GM19397 (cell line): ENCODE measurements around the gene ARHGEF37.

ENCODE experiments used
- ATAC-seq: cut with Tn5 transposase; IDR thresholded peaks from one replicate; pipeline ENCODE4 v1.9.1; 2021; ENCODE audit warnings: mild to moderate bottlenecking, moderate library complexity; ENCODE audit not compliant: unreplicated experiment

ARHGEF37 gene

DNA sequence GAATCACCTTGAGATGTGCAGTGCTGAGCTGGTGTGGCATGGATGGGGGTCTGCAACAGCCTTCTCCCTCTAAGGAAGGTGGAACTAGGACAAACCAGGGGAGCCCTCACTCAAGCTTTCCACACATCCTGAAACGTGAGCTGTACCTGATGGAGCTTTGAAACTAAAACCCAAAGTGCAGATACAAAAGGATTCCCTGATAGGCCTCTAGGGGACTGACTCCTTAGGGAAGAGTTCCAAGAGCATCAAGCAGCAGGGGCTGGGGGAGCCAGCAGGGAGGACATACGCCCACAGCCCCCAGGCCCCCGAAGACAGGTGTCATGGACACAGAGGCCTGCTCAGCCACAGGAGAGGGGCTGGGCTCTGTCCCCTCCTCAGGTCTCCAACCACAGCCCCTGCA, 17.7 kb downstream of the ARHGEF37 start:
- no peak for ATAC-seq

DNA sequence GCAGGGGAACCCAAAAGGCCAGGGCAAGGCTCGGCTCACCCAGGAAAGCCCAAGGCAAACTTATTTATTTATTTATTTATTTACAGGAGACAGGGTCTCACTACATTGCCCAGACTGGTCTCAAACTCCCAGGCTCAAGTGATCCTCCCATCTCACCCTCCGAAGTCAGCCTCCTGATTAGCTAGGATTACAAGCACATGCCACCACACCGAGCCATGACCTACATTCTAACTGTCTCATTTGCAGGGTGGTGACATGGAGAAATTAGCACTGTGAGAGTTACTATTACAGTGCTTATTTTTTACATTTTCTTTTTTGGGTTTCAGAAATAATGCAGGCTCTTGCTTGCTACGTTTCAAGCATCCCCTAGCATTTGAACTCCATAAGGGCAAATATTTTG, 18.1 kb downstream of the ARHGEF37 start:
- no peak for ATAC-seq

DNA sequence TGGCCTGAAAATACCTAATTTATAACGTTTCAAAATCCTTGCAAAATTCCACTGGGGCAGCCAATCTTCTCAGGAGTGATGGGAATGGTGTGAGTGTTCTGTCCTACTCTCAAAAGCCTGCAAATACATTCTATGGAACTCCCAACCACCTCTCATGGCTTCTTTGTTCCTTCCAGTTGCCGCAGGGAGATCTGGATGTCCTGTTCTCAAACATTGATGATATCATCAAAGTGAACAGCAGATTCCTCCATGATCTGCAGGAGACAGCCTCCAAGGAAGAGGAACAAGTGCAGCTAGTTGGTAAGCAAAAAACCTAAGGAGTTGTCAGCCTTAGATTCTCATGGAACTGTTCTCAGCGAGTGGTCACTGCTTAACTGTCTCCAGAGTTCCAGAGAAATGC, 19.6 kb downstream of the ARHGEF37 start:
- ATAC-seq = no peak

DNA sequence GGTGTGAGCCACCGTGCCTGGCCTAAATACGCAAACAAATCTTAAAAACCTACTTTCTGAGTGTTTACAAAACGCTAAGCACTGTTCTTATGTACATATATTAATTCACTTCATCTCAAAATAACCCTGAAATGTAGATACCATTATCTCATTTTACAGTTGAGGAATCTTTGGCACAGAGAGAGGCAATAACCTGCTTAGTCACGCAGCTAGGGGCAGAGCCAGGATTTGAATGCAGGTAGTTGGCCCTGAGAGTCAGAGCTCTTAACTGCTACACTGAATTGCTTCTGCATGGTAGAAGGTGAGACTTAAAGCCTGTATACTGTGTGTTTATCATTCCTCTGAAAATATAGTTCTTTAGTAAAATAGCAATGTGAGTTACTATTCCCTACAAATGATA, 21.9 kb downstream of the ARHGEF37 start:
- ATAC-seq = no peak

DNA sequence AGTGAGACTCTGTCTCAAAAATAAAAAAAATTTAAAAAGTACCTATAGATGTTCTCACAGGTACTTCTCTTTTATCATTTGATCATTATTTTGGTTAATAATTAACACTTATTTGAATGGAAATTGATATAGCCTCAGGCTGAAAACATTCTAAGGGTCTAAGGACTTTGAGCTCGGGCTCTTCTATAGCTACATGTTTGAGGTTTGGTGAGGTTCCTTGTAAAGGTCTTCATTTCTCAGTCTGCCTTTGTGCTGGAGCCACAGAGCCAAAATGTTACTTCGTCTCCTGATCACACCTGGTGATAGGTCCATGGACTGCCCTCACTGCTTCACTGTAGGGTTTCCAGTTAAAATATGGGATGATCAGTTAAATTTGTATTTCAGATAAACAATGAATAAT, 22.6 kb downstream of the ARHGEF37 start:
- no peak for ATAC-seq

DNA sequence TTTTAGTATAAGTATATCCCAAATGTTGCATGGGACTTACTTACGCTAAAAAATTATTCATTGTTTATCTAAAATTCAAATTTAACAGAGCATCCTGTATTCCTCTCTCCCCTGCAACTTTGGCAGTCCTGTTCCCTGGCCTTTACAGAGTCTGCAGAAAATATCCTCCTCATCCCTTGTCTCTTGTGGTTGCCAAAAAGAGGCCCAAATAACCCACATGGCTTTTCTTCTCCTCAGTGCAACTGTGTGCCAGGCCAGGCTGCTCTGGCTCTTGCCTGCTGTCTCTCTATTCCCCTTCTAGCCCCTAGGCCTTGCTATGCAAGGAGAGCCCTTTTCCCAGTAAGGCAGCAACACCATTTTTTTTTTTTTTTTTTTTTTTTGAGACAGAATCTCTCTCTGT, 23.0 kb downstream of the ARHGEF37 start:
- ATAC-seq = no peak

DNA sequence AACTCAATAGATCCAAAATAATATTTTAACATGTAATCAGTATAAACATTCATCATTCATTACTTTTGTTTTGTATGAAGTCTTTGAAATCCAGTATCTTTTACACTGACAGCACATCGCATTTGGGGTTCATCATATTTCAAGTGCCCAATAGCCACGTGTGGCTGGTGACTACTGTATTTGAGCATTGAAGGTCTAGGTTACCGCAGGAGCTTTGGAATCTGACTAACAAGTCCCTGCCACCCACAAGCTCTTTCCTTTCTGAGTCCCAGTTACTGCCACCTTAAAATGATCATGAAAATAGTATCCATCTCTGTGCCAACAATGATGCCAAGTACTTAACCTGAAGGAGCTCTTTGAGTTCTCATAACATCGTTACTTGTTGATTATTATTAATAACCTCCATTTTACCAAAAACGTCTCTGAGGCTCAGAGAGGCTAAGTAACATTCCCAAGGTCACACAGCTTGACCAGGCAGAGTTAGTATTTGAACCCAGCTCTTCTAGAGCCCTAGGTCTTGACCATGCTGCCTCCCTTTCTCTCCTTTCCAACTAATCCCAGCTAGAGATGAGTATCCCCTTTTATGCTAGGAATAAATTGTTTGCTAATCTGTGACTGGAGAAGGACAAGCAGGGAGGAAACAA, 24.2 kb downstream of the ARHGEF37 start:
- no peak for ATAC-seq

DNA sequence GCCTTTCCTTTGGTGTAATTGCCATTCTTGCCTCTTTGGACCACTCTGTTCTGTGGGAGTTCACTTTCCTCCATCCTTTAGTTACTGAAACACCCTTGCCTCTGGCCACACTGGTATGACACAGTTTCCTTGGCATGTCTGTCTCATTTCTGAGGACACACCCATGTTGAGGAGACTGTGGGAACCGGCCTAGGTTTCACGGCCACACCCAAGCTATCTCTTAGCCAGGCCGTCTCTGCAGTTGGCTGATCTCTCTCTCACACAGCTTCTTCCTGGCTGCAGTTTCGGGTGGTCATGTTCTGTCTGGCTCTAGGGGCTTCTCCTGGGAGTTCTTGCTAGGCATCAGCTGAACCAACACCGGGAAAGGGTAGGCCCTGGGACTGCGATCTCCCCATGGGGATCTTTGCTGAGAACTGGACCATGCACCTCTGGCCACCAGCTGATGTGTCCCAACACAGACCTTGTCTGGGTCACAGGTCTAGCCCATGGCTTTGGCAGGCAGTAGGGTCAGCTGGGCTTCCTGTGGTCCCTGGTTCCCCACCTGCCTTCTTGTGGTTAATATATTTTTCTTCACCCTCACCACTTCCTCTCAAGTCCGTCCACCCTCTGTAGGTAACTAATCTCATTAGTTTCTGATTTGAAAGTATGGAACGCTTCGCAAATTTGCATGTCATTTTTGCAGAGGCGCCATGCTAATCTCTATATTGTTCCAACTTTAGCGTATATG, 24.9 kb downstream of the ARHGEF37 start:
- ATAC-seq = peak; percentile 94

DNA sequence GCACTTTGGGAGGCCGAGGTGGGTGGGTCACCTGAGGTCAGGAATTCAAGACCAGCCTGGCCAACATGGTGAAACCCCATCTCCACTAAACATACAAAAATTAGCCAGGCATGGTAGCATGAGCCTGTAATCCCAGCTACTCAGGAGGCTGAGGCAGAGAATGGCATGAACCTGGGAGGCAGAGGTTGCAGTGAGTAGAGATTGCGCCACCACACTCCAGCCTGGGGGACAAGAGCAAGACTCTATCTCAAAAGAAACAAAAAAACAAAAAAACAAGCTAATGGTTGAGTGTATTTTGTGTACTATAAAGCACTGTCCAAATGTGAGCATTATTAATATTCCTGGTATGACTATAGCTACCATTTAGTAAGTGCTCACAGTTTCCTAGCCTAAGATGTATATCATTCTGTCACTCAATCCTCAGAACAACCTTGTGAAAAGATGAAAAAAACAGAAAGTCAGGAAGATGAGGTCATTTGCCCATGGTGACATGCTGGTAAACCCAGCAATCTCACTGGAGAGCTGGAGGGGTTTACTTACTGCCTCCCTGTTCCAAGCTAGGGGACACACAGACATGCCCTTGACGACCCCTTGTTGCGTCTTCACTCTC, 27.7 kb downstream of the ARHGEF37 start:
- no peak for ATAC-seq

DNA sequence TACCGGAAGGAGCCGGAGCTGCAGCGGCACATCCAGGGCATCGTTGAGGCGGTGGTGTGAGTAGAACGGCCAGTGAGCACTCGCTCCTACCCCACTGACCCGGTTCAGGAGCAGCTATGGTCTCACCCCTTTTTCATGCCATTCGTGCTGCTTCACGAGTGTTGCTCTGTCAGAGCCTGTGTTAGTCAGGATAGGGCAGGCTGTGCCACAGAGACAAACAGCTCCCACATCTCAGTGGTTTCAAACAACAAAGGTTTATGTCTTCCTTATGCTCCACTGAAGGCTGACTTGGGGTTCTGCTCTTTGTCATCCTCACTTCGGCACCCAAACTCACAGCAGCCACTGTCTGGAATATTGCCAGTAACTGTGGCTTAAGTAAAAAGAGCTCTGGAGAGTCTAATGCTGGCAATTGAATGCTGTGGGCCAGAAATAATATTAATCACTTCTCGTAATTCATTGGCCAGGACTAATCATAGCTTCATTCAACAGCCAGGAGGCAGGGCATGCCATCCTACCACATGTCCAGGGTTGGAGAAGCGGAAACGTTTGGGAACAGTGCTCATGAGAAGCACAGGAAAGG, 28.4 kb downstream of the ARHGEF37 start:
- no peak for ATAC-seq

DNA sequence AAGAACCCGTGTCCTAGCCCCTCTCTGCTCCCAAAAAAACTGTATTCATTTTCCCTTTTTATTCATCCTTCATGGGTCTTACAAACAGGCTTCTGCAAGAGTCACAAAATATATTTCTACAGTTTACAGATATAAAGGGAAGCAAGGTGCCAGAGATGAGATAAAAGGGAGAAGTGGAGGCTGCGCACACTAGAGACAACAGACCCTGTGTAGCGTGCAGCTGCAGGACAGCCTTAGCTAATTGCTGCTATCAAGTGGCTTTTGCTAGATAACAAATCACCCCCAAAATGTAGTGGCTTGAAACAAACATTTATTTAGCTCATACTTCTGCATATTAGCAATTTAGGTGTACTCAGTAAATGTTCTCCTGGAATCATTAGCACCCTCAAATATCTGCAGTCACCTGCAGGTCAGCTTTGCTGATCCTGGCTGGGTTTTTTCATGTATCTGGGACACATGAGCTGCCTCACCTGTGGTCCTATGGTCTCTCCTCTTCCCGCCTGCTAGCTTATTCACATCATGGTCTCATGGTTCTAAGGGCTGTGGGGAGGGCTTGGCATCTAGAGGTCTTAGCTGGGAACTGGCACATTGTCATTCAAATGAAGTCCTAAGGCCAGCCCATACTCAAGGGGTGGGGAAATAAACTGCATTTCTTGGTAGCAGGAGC, 29.4 kb downstream of the ARHGEF37 start:
- no peak for ATAC-seq

DNA sequence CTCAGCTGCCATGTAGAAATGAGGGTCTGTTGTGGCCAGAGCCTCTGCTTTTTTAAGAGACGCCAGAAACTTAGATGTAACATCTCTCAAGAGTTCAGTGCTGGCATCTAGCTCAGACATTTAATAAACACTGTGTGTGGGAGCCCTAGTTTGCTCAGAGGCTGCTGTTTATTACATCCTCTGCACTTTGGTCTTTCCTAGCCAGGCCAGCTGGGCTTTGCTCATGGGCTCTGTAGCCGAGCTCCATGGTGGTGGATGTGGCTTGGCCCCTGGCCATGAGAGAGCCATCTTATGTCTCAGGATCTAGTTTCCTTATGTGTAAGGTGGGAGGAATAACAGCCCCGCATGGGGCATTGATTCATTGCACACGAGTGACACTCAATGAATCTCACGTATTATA, 30.0 kb downstream of the ARHGEF37 start:
- no peak for ATAC-seq

DNA sequence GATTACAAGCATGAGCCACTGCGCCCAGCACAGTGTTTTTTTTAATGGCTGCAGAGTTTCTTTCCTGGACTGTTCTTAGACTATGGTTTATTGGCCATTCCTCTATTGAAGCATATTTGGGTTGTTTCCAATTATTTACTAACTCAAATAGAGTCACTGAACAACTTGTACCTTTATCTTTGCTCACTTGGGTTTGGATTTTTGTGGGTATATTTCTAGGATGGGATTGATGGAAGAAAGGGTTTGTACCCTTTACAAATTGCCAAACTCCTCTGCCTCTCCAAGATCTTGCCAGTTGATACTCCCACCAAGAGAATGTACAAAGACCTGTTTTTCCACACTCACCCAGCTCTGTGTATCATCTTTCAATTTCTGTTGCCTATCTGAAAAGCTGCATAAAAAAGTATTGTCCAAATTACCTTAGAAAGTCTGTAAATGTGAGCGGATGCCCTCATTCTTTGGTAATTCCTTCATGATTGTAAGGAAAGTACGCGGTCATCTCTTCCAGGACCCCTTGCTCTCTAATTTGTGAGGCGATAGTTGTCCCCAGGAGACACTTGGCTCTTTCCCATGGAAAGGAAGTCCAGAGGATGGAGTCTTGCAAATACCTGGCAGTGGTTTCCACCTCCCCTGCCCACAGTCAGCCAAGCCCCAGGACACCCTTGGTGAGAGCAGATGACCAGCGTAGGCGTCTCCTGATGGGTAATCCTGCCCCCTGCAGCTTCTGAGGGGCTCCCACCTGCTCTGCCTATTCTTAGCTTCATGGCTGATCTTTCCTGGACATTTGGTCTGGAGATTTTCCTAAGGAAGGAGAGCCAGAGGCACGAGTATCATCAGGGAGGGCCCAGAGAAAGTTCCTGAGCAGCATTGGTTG, 33.0 kb downstream of the ARHGEF37 start:
- no peak for ATAC-seq

DNA sequence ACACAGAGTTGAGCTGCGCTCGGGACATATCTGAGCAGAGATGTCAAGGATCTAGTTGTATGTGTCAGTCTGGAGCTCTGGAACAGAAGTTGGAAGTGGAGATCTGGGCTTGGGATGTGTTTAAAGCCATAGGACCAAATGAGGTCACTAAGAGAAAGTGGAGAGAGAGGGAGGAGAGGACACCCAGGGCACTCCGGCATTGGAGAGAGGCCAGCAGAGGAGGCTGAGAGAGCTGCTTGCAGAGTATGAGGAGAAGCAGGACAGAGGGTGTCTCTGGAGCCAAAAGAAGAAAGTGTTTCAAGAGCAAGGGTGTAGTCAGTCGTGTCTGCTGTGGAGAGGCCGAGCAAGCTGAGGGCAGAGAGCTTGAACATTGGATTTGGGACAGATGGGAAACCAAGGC, 34.7 kb downstream of the ARHGEF37 start:
- ATAC-seq = no peak

DNA sequence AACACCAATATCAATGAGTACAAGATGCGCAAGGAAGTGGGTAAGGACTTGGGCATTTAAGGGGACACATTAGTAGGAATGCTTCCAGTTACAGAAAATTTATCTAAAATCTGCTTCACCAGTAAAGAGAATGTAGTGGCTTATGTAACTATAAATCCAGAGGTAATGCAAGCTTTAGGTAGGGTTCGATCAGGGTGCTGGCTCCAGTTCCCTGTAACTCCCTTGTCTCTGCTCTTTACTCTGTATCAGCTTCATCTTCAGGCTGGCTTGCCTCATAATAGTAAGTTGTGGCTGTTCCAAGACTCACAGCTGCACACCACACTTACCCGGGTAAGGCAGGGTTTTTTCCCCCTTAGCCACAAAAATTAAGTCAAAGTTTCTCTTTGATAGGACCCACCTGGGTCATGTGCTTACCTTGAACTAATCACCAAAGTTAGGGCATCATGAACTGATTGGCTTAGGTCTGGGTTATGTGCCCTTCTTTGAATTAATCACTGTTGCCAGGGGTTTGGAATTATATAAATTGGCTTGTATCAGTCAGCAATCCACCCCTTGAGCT, 35.5 kb downstream of the ARHGEF37 start:
- peak; percentile 61 for ATAC-seq

DNA sequence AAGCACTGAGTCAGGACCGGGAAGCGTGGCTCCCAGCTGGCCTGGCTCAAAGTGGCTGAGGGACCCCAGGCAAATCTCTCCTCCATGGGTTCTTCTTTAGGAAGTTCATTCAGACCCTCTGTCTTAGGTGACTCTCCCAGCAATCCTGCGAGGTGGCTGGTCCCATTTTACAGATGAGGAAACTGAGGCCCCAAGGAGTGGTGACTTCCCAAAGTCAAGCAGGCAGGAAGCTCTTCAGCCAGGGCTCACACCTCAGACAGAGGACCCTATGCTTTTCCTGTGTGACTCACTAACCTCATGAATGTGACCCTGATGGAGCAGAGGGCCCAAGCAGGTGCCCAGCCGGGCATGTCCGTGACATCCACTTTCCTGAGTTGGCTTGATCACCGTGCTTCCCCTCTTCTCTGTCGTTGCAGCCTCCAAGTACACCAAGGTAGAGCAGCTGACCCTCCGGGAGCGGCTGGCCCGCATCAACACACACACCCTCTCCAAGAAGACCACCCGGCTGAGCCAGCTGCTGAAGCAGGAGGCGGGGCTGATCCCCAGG, 36.5 kb downstream of the ARHGEF37 start:
- no peak for ATAC-seq

DNA sequence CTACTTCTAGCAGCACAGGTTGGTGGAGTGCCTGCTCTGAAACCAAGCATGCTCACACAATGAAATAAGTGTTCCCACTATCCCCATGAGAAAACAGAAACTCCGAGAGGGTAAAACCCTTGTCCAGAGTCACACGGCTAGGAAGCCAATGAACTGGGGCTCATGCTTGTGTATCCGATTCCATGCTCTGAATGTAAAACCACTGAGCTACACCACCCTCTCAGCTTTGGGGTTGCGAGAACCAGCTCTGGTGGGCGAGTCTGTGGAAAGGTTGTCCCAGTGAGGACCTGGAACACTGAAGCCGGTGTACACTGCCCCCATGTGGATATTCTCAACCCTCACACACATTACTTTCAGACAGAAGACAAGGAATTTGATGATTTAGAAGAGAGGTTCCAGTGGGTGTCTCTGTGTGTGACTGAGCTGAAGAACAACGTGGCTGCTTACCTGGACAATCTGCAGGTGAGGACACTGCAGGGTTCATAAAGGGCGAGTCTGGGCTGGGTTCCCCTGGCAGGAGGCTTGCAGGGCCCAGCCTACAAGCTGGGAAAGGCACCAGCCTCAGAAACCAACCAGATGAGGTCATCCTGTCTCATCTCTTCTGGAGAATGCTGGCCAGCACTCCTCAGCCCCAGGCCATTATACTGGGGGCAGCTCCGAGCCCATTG, 37.4 kb downstream of the ARHGEF37 start:
- ATAC-seq = no peak

DNA sequence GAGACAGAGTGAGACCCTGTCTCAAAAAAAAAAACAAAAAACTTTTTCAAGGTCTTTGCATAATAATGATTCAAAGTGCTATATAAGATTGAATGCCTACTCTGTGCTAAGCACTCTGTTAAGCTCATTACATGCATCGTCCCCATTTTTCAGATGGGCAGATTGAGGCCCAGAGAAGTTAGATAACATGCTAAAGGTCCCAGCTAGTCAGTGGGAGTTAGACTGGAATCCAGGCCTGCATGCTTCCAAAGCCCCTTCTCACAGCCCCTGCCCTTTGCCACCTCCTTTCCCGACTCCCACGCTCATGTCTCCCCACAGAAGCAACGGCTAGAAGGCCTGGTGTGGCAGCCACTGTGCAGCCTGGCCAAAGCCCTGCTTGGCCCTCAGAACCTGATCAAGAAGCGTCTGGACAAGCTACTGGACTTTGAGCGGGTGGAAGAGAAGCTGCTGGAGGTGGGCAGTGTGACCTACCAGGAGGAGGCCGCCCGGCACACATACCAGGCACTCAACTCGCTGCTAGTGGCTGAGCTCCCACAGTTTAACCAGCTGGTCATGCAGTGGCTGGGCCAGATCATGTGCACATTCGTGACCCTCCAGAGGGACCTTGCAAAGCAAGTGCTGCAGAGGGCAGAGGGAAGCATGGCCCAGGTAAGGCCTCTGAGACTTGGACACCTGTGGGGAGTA, 40.3 kb downstream of the ARHGEF37 start:
- ATAC-seq = no peak

DNA sequence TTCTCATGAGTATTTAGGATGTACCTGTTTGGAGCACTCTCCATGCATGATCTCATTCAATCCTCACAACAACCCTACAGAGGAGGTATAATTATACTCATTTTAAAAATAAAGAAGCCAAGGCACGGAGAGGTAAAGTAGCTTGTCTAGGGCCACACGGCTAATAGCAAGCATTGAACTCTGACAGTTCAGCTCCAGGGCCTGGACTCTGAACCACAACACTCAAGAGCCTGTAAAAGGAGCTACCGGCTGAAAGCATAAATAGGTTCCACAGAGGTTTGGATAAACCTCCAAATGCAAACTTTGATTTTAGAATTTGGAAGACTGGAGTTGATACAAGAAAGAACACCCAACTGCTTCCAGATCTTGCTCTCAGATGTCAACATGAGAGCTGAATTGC, 41.2 kb downstream of the ARHGEF37 start:
- ATAC-seq = no peak
